ENCODE measurements around the gene EPX.

DNA sequence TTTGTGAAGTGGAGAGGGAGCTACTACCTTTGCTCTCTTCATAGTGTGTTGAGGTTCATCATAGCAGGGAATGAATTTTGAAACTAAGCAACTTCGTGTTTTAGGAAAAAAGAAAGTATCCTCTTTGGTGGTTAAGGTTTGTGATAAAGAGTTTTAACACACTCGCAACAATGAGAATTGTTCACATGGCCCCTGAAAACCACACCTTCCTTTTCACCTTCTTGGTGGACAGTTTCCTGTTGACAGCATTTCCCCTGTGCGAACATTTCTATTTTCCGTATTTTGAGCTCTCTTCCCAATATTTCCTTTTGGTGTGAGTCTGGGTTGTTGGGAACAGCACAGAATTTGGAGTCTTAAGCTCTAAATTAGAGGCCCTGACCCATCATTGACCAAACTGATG, 21.9 kb upstream of the EPX start:
- TF ChIP-seq, protein P1, sequence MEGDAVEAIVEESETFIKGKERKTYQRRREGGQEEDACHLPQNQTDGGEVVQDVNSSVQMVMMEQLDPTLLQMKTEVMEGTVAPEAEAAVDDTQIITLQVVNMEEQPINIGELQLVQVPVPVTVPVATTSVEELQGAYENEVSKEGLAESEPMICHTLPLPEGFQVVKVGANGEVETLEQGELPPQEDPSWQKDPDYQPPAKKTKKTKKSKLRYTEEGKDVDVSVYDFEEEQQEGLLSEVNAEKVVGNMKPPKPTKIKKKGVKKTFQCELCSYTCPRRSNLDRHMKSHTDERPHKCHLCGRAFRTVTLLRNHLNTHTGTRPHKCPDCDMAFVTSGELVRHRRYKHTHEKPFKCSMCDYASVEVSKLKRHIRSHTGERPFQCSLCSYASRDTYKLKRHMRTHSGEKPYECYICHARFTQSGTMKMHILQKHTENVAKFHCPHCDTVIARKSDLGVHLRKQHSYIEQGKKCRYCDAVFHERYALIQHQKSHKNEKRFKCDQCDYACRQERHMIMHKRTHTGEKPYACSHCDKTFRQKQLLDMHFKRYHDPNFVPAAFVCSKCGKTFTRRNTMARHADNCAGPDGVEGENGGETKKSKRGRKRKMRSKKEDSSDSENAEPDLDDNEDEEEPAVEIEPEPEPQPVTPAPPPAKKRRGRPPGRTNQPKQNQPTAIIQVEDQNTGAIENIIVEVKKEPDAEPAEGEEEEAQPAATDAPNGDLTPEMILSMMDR (IDR thresholded peaks at IDR 0.05): no peak
- no peak for TF ChIP-seq POLR2A (IDR thresholded peaks at IDR 0.05)

All from right lobe of liver (tissue), 4 donors.